Fibroblast of pulmonary artery (primary cell): ENCODE results near the gene PRR33.

ENCODE experiments used
- DNase-seq: peaks from one replicate; pipeline ENCODE4 v3.0.0-alpha.2; 2010; ENCODE audit warnings: low read depth
- H3K4me3 ChIP-seq: replicated peaks from 2 replicates; pipeline ENCODE4 v1.5.1; 2011; ENCODE audit warnings: low read depth, mild to moderate bottlenecking, control low read depth, low read length, moderate library complexity
- CTCF ChIP-seq: IDR thresholded peaks from 2 replicates; pipeline ENCODE4 v1.5.1; 2011; ENCODE audit warnings: mild to moderate bottlenecking, control low read depth, low read length, inconsistent platforms; ENCODE audit errors: missing control alignments

The PRR33 gene

GRCh38 chr11:1856306-1857005 is 35.2 kb downstream of the PRR33 start:
- TF ChIP-seq CTCF, result no peak
- no peak overlapping the region for H3K4me3 ChIP-seq
- no peak for DNase-seq

GRCh38 chr11:1855886-1856265 is 35.8 kb downstream of the PRR33 start:
- no peak for DNase-seq
- H3K4me3 ChIP-seq, result no peak overlapping the region
- TF ChIP-seq CTCF, result no peak

GRCh38 chr11:1854949-1855885 is 36.5 kb downstream of the PRR33 start:
- H3K4me3 ChIP-seq, result no peak overlapping the region
- DNase-seq, result no peak
- no peak for TF ChIP-seq CTCF

GRCh38 chr11:1854132-1854948 is 37.4 kb downstream of the PRR33 start:
- H3K4me3 ChIP-seq, result no peak overlapping the region
- no peak for TF ChIP-seq CTCF
- DNase-seq, result no peak

- TF ChIP-seq CTCF, result no peak
- H3K4me3 ChIP-seq, result no peak overlapping the region
- DNase-seq, result no peak
These were observed 38.1 kb downstream of the PRR33 start for GRCh38 chr11:1853376-1854131.

GRCh38 chr11:1852877-1853276 is 38.8 kb downstream of the PRR33 start, which contains the start of gene LSP1:
Gene LSP1, plus strand, starts transcription at chr11:1853084. Its CDS starts 61 bp downstream, at chr11:1853145.
- H3K4me3 ChIP-seq, result no peak within 1 kb of the TSS
- TF ChIP-seq CTCF, result no peak
- DNase-seq, result no peak
